IMR-90 (cell line): ENCODE data around the gene BUB1B. TPM values are rescaled to one million over a fixed set of nuclear protein-coding genes. Genes with fewer than 3 reads are reported as not detected.

Source experiments
- ATAC-seq: fragments of 200-7000 bp; cut with Tn5 transposase; 2 replicates; pipeline ENCODE4 v1.9.1; 2020; ENCODE audit warnings: low read depth, mild to moderate bottlenecking, moderate library complexity
- BruUV-seq: library from RNA; stranded (reverse); fragments of 400-500 nt; replicated peaks from 2 replicates; lab custom pipeline; 2021; lab: Mats Ljungman, UMichigan
- CTCF ChIA-PET: fragments of 300-600 bp; formaldehyde crosslinking; extraction: SDS; loops from one replicate; lab custom pipeline; 2021; ENCODE audit warnings: antibody characterized with exemption; lab: Yijun Ruan, JAX
- POLR2A ChIA-PET: fragments of 300-600 bp; sonication (Branson Sonifier 250); formaldehyde crosslinking; loops from one replicate; lab custom pipeline; 2022; ENCODE audit warnings: antibody characterized with exemption; ENCODE audit not compliant: unreplicated experiment; lab: Charles Lee
- DNase-seq: peaks from one replicate; pipeline ENCODE4 v3.0.0; 2013
- H2AFZ ChIP-seq: replicated peaks from 2 replicates; pipeline ENCODE3; 2013; ENCODE audit warnings: low read length, mild to moderate bottlenecking; ENCODE audit not compliant: poor library complexity
- H2AK5ac ChIP-seq: 2 replicates; pipeline ENCODE4 v1.6.1; 2013; ENCODE audit warnings: low read depth, low read length, inconsistent platforms
- H2AK9ac ChIP-seq: replicated peaks from 2 replicates; pipeline ENCODE3; 2013; ENCODE audit warnings: mild to moderate bottlenecking, low read depth, low read length, moderate library complexity; ENCODE audit not compliant: poor library complexity
- H2BK120ac ChIP-seq: 2 replicates; pipeline ENCODE4 v1.6.1; 2013; ENCODE audit warnings: low read depth, low read length, inconsistent platforms
- H2BK15ac ChIP-seq: 3 replicates; pipeline ENCODE4 v1.6.1; 2013; ENCODE audit warnings: low read depth, low read length, inconsistent platforms
- H2BK20ac ChIP-seq: 2 replicates; pipeline ENCODE4 v1.6.1; 2013; ENCODE audit warnings: low read depth, mild to moderate bottlenecking, inconsistent platforms, low read length, moderate library complexity
- H2BK5ac ChIP-seq: 2 replicates; pipeline ENCODE4 v1.6.1; 2013; ENCODE audit warnings: mild to moderate bottlenecking, low read depth, low read length, inconsistent platforms; ENCODE audit not compliant: poor library complexity, severe bottlenecking
- H3K14ac ChIP-seq: replicated peaks from 2 replicates; pipeline ENCODE4 v1.6.1; 2013; ENCODE audit warnings: low read depth, low read length, inconsistent platforms
- H3K18ac ChIP-seq: 2 replicates; pipeline ENCODE4 v1.6.1; 2013; ENCODE audit warnings: low read depth, low read length, control low read depth
- H3K23ac ChIP-seq: 2 replicates; pipeline ENCODE4 v1.6.1; 2013; ENCODE audit warnings: low read depth, low read length, inconsistent platforms
- H3K27ac ChIP-seq: 2 replicates; pipeline ENCODE4 v1.5.1; 2013; ENCODE audit warnings: mild to moderate bottlenecking, control low read depth, low read length; ENCODE audit not compliant: insufficient read depth
- H3K27me3 ChIP-seq: 2 replicates; pipeline ENCODE4 v1.6.1; 2013; ENCODE audit warnings: low read length; ENCODE audit not compliant: control insufficient read depth, insufficient read depth
- H3K36me3 ChIP-seq: 2 replicates; pipeline ENCODE4 v1.6.1; 2013; ENCODE audit warnings: low read length, mixed read lengths; ENCODE audit not compliant: control insufficient read depth, insufficient read depth
- H3K4ac ChIP-seq: 2 replicates; pipeline ENCODE4 v1.6.1; 2013; ENCODE audit warnings: low read depth, low read length, inconsistent platforms
- H3K4me1 ChIP-seq: 2 replicates; pipeline ENCODE4 v1.6.1; 2013; ENCODE audit warnings: low read length, mixed read lengths; ENCODE audit not compliant: control insufficient read depth, insufficient read depth
- H3K4me2 ChIP-seq: 2 replicates; pipeline ENCODE4 v1.6.1; 2013; ENCODE audit warnings: low read depth, mild to moderate bottlenecking, control low read depth, low read length, moderate library complexity
- H3K4me3 ChIP-seq: 2 replicates; pipeline ENCODE4 v1.5.1; 2013; ENCODE audit warnings: low read depth, mild to moderate bottlenecking, control low read depth, low read length, moderate library complexity; ENCODE audit not compliant: insufficient read depth
- H3K56ac ChIP-seq: 2 replicates; pipeline ENCODE4 v1.6.1; 2013; ENCODE audit warnings: low read length, inconsistent platforms; ENCODE audit not compliant: insufficient read depth; ENCODE audit errors: extremely low read depth
- H3K79me1 ChIP-seq, 2 experiments: 2 replicates each; pipeline ENCODE4 v1.6.1; 2013; ENCODE audit warnings: low read length in 2 of 2, inconsistent platforms in 1 of 2, low read depth in 1 of 2
- H3K9ac ChIP-seq: 2 replicates; pipeline ENCODE4 v1.6.1; 2013; ENCODE audit warnings: low read depth, low read length, control low read depth
- H3K9me1 ChIP-seq: 2 replicates; pipeline ENCODE4 v1.6.1; 2013; ENCODE audit warnings: low read length, inconsistent platforms; ENCODE audit not compliant: insufficient read depth
- H3K9me3 ChIP-seq: 2 replicates; pipeline ENCODE4 v1.6.1; 2013; ENCODE audit warnings: low read length; ENCODE audit not compliant: control insufficient read depth, insufficient read depth
- H4K20me1 ChIP-seq: 2 replicates; pipeline ENCODE4 v1.6.1; 2013; ENCODE audit warnings: low read length, inconsistent platforms; ENCODE audit not compliant: insufficient read depth
- H4K5ac ChIP-seq: 2 replicates; pipeline ENCODE4 v1.6.1; 2013; ENCODE audit warnings: mild to moderate bottlenecking, low read depth, low read length, control low read depth
- H4K8ac ChIP-seq, 2 experiments: 2 replicates each; pipeline ENCODE4 v1.6.1; 2013; ENCODE audit warnings: low read depth in 2 of 2, low read length in 2 of 2, control low read depth in 1 of 2, inconsistent platforms in 1 of 2
- H4K91ac ChIP-seq: 2 replicates; pipeline ENCODE4 v1.6.1; 2013; ENCODE audit warnings: low read depth, low read length, inconsistent platforms; ENCODE audit not compliant: insufficient read depth
- CEBPB ChIP-seq: IDR thresholded peaks from 2 replicates; pipeline ENCODE4 v1.6.1; 2012; ENCODE audit warnings: low read depth, low read length, improper control_type of control experiment
- MAFK ChIP-seq: IDR thresholded peaks from 2 replicates; pipeline ENCODE4 v1.6.1; 2012; ENCODE audit warnings: low read depth, low read length, improper control_type of control experiment
- RCOR1 ChIP-seq: IDR thresholded peaks from 2 replicates; pipeline ENCODE4 v1.6.1; 2012; ENCODE audit warnings: mild to moderate bottlenecking, low read length, improper control_type of control experiment; ENCODE audit not compliant: insufficient replicate concordance
- SMC3 ChIP-seq: fragments of 150-350 bp; IDR thresholded peaks from 2 replicates; pipeline ENCODE4 v1.6.1; 2016; ENCODE audit warnings: low read depth, mild to moderate bottlenecking, antibody characterized with exemption, low read length, moderate library complexity
- WGBS, 2 experiments: methylation state at CpG; one replicate each; pipeline versions ENCODE4 v1.1.5 to v1.1.7; 2013; ENCODE audit warnings: missing lambda C conversion rate in 2 of 2; ENCODE audit not compliant: insufficient read length in 1 of 2; ENCODE audit errors: extremely low coverage in 2 of 2; 5-methylcytosine and 5-hydroxymethylcytosine counted together
- dilution Hi-C: fragments of 300-500 bp; cut with HindIII; formaldehyde crosslinking; loops from one replicate; pipeline ENCODE4 v1.14.3; 2018; ENCODE audit warnings: low sequenced_read_pairs; ENCODE audit not compliant: unreplicated experiment
- in situ Hi-C: fragments of 300-500 bp; cut with MboI; formaldehyde crosslinking; loops from 3 replicates; pipeline ENCODE4 v1.14.3; 2019; ENCODE audit warnings: low sequenced_read_pairs, inconsistent platforms, mixed read lengths
- intact Hi-C: fragments of 100-400 bp; cut with micrococcal nuclease; formaldehyde crosslinking; loops from 2 replicates; pipeline ENCODE4 v1.10.0; 2022
- polyA plus RNA-seq, 3 experiments: library from polyadenylated mRNA; depleted of rRNA; stranded (reverse); fragments of >200 nt; gene quantifications; 2 replicates each; pipeline ENCODE4 v1.2.3, GENCODE V29; 2012; ENCODE audit warnings: low replicate concordance in 1 of 3
- total RNA-seq: library from RNA; depleted of rRNA; stranded (reverse); fragments of >200 nt; gene quantifications from 2 replicates; pipeline ENCODE4 v1.2.3, GENCODE V29; 2012
- TF ChIP-seq, protein P1 (sequence below): fragments of 150-350 bp; IDR thresholded peaks from 2 replicates; pipeline ENCODE4 v1.6.1; 2017; ENCODE audit warnings: mild to moderate bottlenecking, antibody characterized with exemption, low read length, low read depth

Gene BUB1B
- total and polyA plus RNA-seq, 2 of the 4 experiments (the other 2 are of a cell fraction): 15.6 to 24.7 TPM

DNA sequence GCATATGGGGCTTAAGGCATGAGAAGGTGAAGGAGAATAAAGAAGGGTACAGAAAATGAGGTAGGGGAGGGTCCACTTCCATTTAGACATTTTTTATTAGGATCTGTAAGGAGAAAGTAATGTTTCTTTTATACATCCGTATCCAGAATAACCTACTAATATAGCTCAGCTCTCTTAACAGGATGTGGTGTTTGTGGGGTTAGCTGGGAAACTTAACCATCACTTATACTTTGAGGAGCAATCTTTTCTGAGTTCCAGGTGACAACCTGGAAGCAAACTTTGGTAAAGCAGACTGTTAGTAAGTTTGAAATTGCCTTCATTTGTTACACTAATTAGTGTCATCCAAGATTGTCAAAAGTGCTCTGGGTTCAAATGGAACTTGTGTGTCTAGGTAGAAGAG, 36.6 kb downstream of the BUB1B start:
- BruUV-seq: no TSS peak
- no peak overlapping the region for H4K8ac ChIP-seq
- DNase-seq (no peak), ATAC-seq (no peak)
- H4K91ac ChIP-seq: no peak overlapping the region
- no peak overlapping the region; the same call in 1 of the 2 replicates for H3K14ac ChIP-seq
- no peak overlapping the region for H2AFZ ChIP-seq
- H3K9ac ChIP-seq: no peak overlapping the region
- no peak overlapping the region for H3K23ac ChIP-seq
- TF ChIP-seq MAFK (no peak), RCOR1 (no peak), CEBPB (no peak), SMC3 (no peak)
- TF ChIP-seq, protein P1, sequence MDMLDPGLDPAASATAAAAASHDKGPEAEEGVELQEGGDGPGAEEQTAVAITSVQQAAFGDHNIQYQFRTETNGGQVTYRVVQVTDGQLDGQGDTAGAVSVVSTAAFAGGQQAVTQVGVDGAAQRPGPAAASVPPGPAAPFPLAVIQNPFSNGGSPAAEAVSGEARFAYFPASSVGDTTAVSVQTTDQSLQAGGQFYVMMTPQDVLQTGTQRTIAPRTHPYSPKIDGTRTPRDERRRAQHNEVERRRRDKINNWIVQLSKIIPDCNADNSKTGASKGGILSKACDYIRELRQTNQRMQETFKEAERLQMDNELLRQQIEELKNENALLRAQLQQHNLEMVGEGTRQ: no peak
- H3K9me1 ChIP-seq: no peaks in the 10 kb centered on the region
- no peak overlapping the region for H4K5ac ChIP-seq
- no peak overlapping the region for H3K18ac ChIP-seq
- no peak overlapping the region for H2BK20ac ChIP-seq
- peaks cover 8 to 23% of the 10 kb centered on the region in 2 experiments; a peak in 3 of 4 replicates for H3K79me1 ChIP-seq
- no peak overlapping the region for H2BK5ac ChIP-seq
- no peak overlapping the region for H2AK9ac ChIP-seq
- H3K56ac ChIP-seq: no peak overlapping the region
- H3K27ac ChIP-seq: no peak overlapping the region
- no peak overlapping the region for H3K4ac ChIP-seq
- no peaks in the 10 kb centered on the region for H3K4me1 ChIP-seq
- WGBS, 2 experiments: no CpG with 5 or more reads among the region's 1 CpG
- H4K20me1 ChIP-seq: no peaks in the 10 kb centered on the region
- H2BK15ac ChIP-seq: no peak overlapping the region
- no peaks in the 10 kb centered on the region for H3K27me3 ChIP-seq
- ChIA-PET CTCF (interaction anchor here (1.0 kb wide), 1 partner anchor 93 kb away, joined by 3 read pairs; no protein-coding TSS in a partner anchor), POLR2A (no interaction called here)
- no peak overlapping the region for H3K4me3 ChIP-seq
- intact Hi-C loops (no loop called here), in situ Hi-C loops (no loop called here), dilution Hi-C loops (no loop called here)
- H3K9me3 ChIP-seq: no peaks in the 10 kb centered on the region
- no peak overlapping the region for H3K4me2 ChIP-seq
- no peak overlapping the region for H2BK120ac ChIP-seq
- no peaks in the 10 kb centered on the region; the same call in 1 of the 2 replicates for H3K36me3 ChIP-seq
- no peak overlapping the region for H2AK5ac ChIP-seq
